Keratinocyte (primary cell): ENCODE data around the gene PIGW. TPM values are rescaled to one million over a fixed set of nuclear protein-coding genes. Genes with fewer than 3 reads are reported as not detected.

Experiments
- DNase-seq: peaks from one replicate; pipeline ENCODE4 v3.0.0-alpha.2; 2011; ENCODE audit warnings: low read depth, missing footprints, low spot score
- FAIRE-seq: peaks from 2 replicates; lab custom pipeline; 2011; peaks lifted over from hg19 to GRCh38; lab: Jason Lieb, UNC
- H2AFZ ChIP-seq: 2 replicates; pipeline ENCODE4 v1.6.0; 2012; ENCODE audit warnings: low read length, control low read depth, inconsistent platforms; ENCODE audit not compliant: control insufficient read depth
- H3K27ac ChIP-seq: 2 replicates; pipeline ENCODE4 v1.5.1; 2011; ENCODE audit warnings: low read length; ENCODE audit not compliant: control insufficient read depth, insufficient read depth
- H3K27me3 ChIP-seq: 3 replicates; pipeline ENCODE4 v1.6.0; 2011; ENCODE audit warnings: low read length; ENCODE audit not compliant: control insufficient read depth, insufficient read depth; ENCODE audit errors: extremely low read depth
- H3K36me3 ChIP-seq, 2 experiments: 2 replicates in 1 of 2; 3 replicates in 1 of 2; pipeline ENCODE4 v1.5.1; 2011; ENCODE audit warnings: low read length in 2 of 2, mild to moderate bottlenecking in 1 of 2; ENCODE audit not compliant: control insufficient read depth in 2 of 2, insufficient read depth in 2 of 2; ENCODE audit errors: extremely low read depth in 1 of 2
- H3K4me1 ChIP-seq: 3 replicates; pipeline ENCODE4 v1.5.1; 2011; ENCODE audit warnings: low read length; ENCODE audit not compliant: control insufficient read depth, insufficient read depth; ENCODE audit errors: extremely low read depth
- H3K4me2 ChIP-seq: 3 replicates; pipeline ENCODE4 v1.6.0; 2011; ENCODE audit warnings: low read depth, low read length; ENCODE audit not compliant: control insufficient read depth, insufficient read depth; ENCODE audit errors: extremely low read depth
- H3K4me3 ChIP-seq, 3 experiments: fragments of 200-600 bp in 1 of 3; sonication (generic) in 1 of 3; 2 replicates in 2 of 3; 3 replicates in 1 of 3; pipeline ENCODE4 v1.5.1; 2011 to 2016; ENCODE audit warnings: low read length in 3 of 3, mild to moderate bottlenecking in 3 of 3, control low read depth in 2 of 3, inconsistent platforms in 1 of 3, low read depth in 1 of 3, mixed read lengths in 1 of 3, mixed run types in 1 of 3, moderate library complexity in 1 of 3; ENCODE audit not compliant: control insufficient read depth in 2 of 3, insufficient read depth in 2 of 3; ENCODE audit errors: extremely low read depth in 1 of 3
- H3K79me2 ChIP-seq: 2 replicates; pipeline ENCODE4 v1.6.0; 2012; ENCODE audit warnings: low read length; ENCODE audit not compliant: control insufficient read depth, insufficient read depth
- H3K9ac ChIP-seq: 3 replicates; pipeline ENCODE4 v1.6.0; 2011; ENCODE audit warnings: low read length; ENCODE audit not compliant: control insufficient read depth, insufficient read depth; ENCODE audit errors: extremely low read depth
- H3K9me1 ChIP-seq: 3 replicates; pipeline ENCODE4 v1.6.0; 2011; ENCODE audit warnings: low read length; ENCODE audit not compliant: control insufficient read depth, insufficient read depth; ENCODE audit errors: extremely low read depth
- H3K9me3 ChIP-seq: 2 replicates; pipeline ENCODE4 v1.5.1; 2012; ENCODE audit warnings: low read depth, low read length; ENCODE audit not compliant: control insufficient read depth
- H4K20me1 ChIP-seq: 3 replicates; pipeline ENCODE4 v1.6.0; 2011; ENCODE audit warnings: low read length; ENCODE audit not compliant: control insufficient read depth, insufficient read depth; ENCODE audit errors: extremely low read depth
- CTCF ChIP-seq, 3 experiments: IDR thresholded peaks in 1 of 3; conservative IDR thresholded peaks in 1 of 3; optimal IDR thresholded peaks in 1 of 3; 2 replicates in 2 of 3; 3 replicates in 1 of 3; pipeline versions ENCODE3 to v1.5.1; 2011; ENCODE audit warnings: low read length in 3 of 3, mild to moderate bottlenecking in 3 of 3, moderate library complexity in 2 of 3, control low read depth in 1 of 3, inconsistent platforms in 1 of 3; ENCODE audit not compliant: insufficient read depth in 2 of 3; ENCODE audit errors: extremely low read depth in 1 of 3
- EZH2 ChIP-seq: IDR thresholded peaks from one replicate; pipeline ENCODE4 v1.6.1; 2012; ENCODE audit warnings: inconsistent platforms, mild to moderate bottlenecking, low read length, moderate library complexity
- dilution Hi-C: fragments of 300-500 bp; cut with MboI; formaldehyde crosslinking; loops from one replicate; pipeline ENCODE4 v1.7.0; 2020; ENCODE audit warnings: low sequenced_read_pairs; ENCODE audit not compliant: extremely low pct_ligation_motif_present
- polyA plus RNA-seq, 5 experiments: library from polyadenylated mRNA; depleted of rRNA in 3 of 5; stranded (reverse) in 3 of 5; stranded (forward) in 1 of 5; unstranded in 1 of 5; fragments of >200 nt; gene quantifications; 1 replicate in 1 of 5; 2 replicates in 3 of 5; 3 replicates in 1 of 5; pipeline versions ENCODE4 v1.2.1 to v1.2.3, GENCODE V29; 2011 to 2012; ENCODE audit warnings: missing spikeins in 2 of 5, low read depth in 1 of 5, low replicate concordance in 1 of 5

PIGW gene
- polyA plus RNA-seq, 1 donor (not counting 4 experiments of a cell fraction or from before 2014, with no cell fraction given), result 9.8 TPM

GRCh38 chr17:36498155-36498554 lies 36.6 kb upstream of the PIGW start:
- H3K9ac ChIP-seq, result no peak overlapping the region
- no peaks in the 10 kb centered on the region for H3K4me1 ChIP-seq
- H3K4me2 ChIP-seq, result no peak overlapping the region
- H3K9me1 ChIP-seq, result no peaks in the 10 kb centered on the region
- no peak overlapping the region for H2AFZ ChIP-seq
- H3K27ac ChIP-seq, result no peak overlapping the region
- H3K36me3 ChIP-seq, result peaks cover 24 to 58% of the 10 kb centered on the region in 2 experiments
- DNase-seq (no peak), FAIRE-seq (no peak)
- dilution Hi-C loops, result no loop called here
- no peaks in the 10 kb centered on the region for H3K79me2 ChIP-seq
- H3K27me3 ChIP-seq, result no peaks in the 10 kb centered on the region
- no peaks in the 10 kb centered on the region for H3K9me3 ChIP-seq
- H3K4me3 ChIP-seq, result no peak overlapping the region
- no peaks in the 10 kb centered on the region for H4K20me1 ChIP-seq
- TF ChIP-seq EZH2, result no peak
- no peak for TF ChIP-seq CTCF (optimal IDR thresholded peaks at IDR 0.05 in 1 of 3, IDR thresholded peaks at IDR 0.05 in 1 of 3, conservative IDR thresholded peaks at IDR 0.05 in 1 of 3; ENCODE audit: extremely low read depth in 1 of 3, insufficient read depth in 2 of 3, low read length in 3 of 3)

GRCh38 chr17:36498560-36499300 lies 36.1 kb upstream of the PIGW start:
- H4K20me1 ChIP-seq, result no peaks in the 10 kb centered on the region
- no peak overlapping the region for H3K9ac ChIP-seq
- H3K4me2 ChIP-seq, result no peak overlapping the region
- H3K27ac ChIP-seq, result no peak overlapping the region
- no peaks in the 10 kb centered on the region for H3K4me1 ChIP-seq
- no peaks in the 10 kb centered on the region for H3K9me1 ChIP-seq
- H3K27me3 ChIP-seq, result no peaks in the 10 kb centered on the region
- no peak for TF ChIP-seq EZH2
- TF ChIP-seq CTCF (optimal IDR thresholded peaks at IDR 0.05 in 1 of 3, IDR thresholded peaks at IDR 0.05 in 1 of 3, conservative IDR thresholded peaks at IDR 0.05 in 1 of 3; ENCODE audit: extremely low read depth in 1 of 3, insufficient read depth in 2 of 3, low read length in 3 of 3), result no peak
- H3K4me3 ChIP-seq, result no peak overlapping the region
- DNase-seq, result no peak
- FAIRE-seq, result no peak
- no peaks in the 10 kb centered on the region for H3K79me2 ChIP-seq
- no peaks in the 10 kb centered on the region for H3K9me3 ChIP-seq
- dilution Hi-C loops, result no loop called here
- H2AFZ ChIP-seq, result no peak overlapping the region
- peaks cover 25 to 63% of the 10 kb centered on the region in 2 experiments for H3K36me3 ChIP-seq
